Erythroblast (primary cell): Measurements from ENCODE around the gene STRIP2.

Experiments used
- GATA1 ChIP-seq: IDR thresholded peaks from 2 replicates; pipeline ENCODE4 v1.6.1; 2011; ENCODE audit warnings: low read depth, mild to moderate bottlenecking, control low read depth, low read length, moderate library complexity
- POLR2A ChIP-seq: IDR thresholded peaks from 2 replicates; pipeline ENCODE4 v1.6.1; 2011; ENCODE audit warnings: mild to moderate bottlenecking, low read length

DNA sequence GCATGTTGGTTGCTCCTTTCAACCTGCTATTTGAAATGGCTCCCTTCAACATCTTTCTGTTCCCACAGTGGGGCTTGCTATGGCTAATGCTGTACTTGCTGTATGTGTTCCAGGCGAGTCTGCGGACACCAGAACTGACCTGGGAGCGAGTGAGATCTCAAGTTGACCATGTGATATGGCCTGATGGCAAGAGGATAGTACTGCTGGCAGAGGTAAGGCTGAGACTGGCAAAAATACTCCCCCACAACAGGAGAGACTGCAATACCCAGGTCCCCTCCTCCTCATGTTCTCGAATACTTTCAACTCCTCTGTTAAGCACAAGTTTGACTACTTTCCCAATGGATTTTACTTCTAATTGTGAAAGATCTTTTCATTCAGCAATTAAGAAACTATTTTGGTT lies 11.5 kb upstream of the STRIP2 start:
- TF ChIP-seq POLR2A (no peak), GATA1 (no peak)
